Measurements from ENCODE around the gene CCN2.
A peak's percentile ranks its signal among the peaks of the same experiment; 100 is the strongest.

Gene CCN2

DNA sequence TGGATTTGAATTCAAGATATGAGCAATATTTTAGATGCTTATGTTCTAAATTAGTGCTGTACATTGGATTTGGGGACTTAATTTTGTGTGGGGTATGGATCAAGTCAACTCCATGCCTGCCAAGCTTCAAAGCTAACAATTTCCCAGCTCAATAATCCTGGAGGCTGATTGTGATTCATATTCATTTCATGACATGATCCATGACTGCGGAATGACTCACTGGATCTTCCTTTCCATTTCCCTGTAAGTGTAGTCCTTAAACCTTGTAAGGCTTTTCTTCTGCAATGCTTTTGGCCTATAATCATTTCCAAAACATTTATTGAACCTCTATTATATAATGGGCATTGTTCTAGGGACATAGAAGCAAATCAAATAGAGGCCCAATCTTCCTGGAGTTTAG, 44.7 kb upstream of the CCN2 start:
- Mint-ChIP-seq H3K4me1 (peaks cover 15% of the 10 kb centered on the region), H3K36me3 (ENCODE audit: low read depth) (no peaks in the 10 kb centered on the region), H3K27ac (no peak overlapping the region), H3K27me3 (ENCODE audit: low read depth) (no peaks in the 10 kb centered on the region), H3K9me3 (peaks cover 3% of the 10 kb centered on the region), H3K4me3 (no peak overlapping the region)
- TF ChIP-seq, protein P1, sequence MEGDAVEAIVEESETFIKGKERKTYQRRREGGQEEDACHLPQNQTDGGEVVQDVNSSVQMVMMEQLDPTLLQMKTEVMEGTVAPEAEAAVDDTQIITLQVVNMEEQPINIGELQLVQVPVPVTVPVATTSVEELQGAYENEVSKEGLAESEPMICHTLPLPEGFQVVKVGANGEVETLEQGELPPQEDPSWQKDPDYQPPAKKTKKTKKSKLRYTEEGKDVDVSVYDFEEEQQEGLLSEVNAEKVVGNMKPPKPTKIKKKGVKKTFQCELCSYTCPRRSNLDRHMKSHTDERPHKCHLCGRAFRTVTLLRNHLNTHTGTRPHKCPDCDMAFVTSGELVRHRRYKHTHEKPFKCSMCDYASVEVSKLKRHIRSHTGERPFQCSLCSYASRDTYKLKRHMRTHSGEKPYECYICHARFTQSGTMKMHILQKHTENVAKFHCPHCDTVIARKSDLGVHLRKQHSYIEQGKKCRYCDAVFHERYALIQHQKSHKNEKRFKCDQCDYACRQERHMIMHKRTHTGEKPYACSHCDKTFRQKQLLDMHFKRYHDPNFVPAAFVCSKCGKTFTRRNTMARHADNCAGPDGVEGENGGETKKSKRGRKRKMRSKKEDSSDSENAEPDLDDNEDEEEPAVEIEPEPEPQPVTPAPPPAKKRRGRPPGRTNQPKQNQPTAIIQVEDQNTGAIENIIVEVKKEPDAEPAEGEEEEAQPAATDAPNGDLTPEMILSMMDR (IDR thresholded peaks at IDR 0.05; ENCODE audit: unreplicated experiment in 3 of 3), result no peak

- Mint-ChIP-seq H3K9me3 (peaks cover 5% of the 10 kb centered on the region), H3K4me3 (no peak overlapping the region), H3K36me3 (ENCODE audit: low read depth) (no peaks in the 10 kb centered on the region), H3K27ac (no peak overlapping the region), H3K4me1 (no peaks in the 10 kb centered on the region), H3K27me3 (ENCODE audit: low read depth) (no peaks in the 10 kb centered on the region)
- TF ChIP-seq, protein P1 (IDR thresholded peaks at IDR 0.05; ENCODE audit: unreplicated experiment in 3 of 3), result no peak
Measured at GRCh38 chr6:131992557-131992956, 41.4 kb upstream of the CCN2 start.

DNA sequence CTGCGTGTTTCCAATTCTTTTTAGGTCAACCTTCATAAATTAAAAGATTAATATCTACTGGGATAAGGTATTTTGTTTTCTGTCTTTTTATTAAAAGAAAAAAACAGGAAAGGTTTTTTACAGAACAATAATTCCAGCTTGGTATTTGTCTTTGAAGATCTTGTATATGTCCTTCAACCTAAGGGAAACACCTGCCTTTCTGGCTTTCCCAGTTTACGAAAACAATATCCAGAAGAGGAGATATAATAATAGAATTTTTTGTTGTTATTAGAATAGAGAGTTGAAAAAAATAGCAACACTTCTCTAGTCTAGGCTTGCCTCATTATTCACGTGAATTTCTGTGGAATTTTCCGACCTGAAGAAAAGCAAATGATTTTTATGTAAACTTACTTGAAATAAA, 37.9 kb upstream of the CCN2 start:
- Mint-ChIP-seq H3K9me3 (peaks cover 5% of the 10 kb centered on the region), H3K27ac (no peak overlapping the region), H3K4me1 (no peaks in the 10 kb centered on the region), H3K27me3 (ENCODE audit: low read depth) (no peaks in the 10 kb centered on the region), H3K36me3 (ENCODE audit: low read depth) (no peaks in the 10 kb centered on the region), H3K4me3 (no peak overlapping the region)
- TF ChIP-seq, protein P1 (IDR thresholded peaks at IDR 0.05; ENCODE audit: unreplicated experiment in 3 of 3), result no peak

GRCh38 chr6:131982740-131983259, 31.6 kb upstream of the CCN2 start:
- TF ChIP-seq, protein P1 (IDR thresholded peaks at IDR 0.05; ENCODE audit: unreplicated experiment in 3 of 3), result no peak
- Mint-ChIP-seq H3K27ac (no peak overlapping the region), H3K4me1 (peaks cover 11% of the 10 kb centered on the region), H3K27me3 (ENCODE audit: low read depth) (no peaks in the 10 kb centered on the region), H3K36me3 (ENCODE audit: low read depth) (no peaks in the 10 kb centered on the region), H3K4me3 (no peak overlapping the region), H3K9me3 (peaks cover 2% of the 10 kb centered on the region)

GRCh38 chr6:131981624-131981978, 30.4 kb upstream of the CCN2 start:
- Mint-ChIP-seq H3K27me3 (ENCODE audit: low read depth) (no peaks in the 10 kb centered on the region), H3K27ac (peak overlapping the region in 2 of 3 experiments; percentile 14 to 47), H3K9me3 (no peaks in the 10 kb centered on the region), H3K4me1 (peaks cover 20% of the 10 kb centered on the region), H3K4me3 (no peak overlapping the region), H3K36me3 (ENCODE audit: low read depth) (no peaks in the 10 kb centered on the region)
- TF ChIP-seq, protein P1 (IDR thresholded peaks at IDR 0.05; ENCODE audit: unreplicated experiment in 3 of 3), result no peak

DNA sequence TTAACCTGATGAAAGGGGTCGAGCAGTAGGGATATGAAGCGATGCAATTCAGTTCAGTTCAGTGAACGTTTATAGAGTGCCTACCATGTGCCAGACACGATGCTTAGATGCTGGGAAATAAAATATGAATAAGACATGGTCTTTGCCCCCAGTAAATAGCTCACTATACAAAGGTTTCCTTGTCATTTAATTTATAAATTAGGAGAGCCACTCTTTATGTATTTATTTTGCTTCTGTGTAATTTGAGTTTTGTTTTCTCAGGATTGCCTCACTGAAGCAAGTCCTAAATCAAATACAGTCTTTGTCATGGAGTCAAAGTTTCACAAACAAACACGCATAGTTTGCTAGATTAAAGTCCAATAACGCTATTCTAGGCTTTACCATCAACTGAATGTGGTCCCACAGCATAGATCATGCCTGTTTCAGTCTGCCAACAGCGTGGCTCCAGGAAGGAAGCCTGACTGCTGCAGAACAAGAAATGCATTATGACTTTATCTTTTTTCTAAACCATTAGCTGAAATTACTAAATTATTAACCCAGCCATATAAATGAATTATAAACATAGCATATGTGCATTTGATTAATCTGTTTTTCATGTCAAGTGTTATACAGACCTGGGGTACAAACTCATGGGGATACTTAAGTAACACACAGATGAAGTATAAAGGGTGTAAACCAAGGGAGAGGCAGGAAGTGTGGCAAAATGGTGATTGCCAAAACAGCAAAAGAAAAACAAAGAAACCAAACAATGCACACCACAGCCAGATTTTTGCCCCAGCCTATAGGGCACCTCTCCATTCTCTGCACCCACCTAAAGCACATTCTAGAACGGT, 29.8 kb upstream of the CCN2 start:
- Mint-ChIP-seq H3K4me3 (no peak overlapping the region), H3K27me3 (ENCODE audit: low read depth) (no peaks in the 10 kb centered on the region), H3K9me3 (no peaks in the 10 kb centered on the region), H3K27ac (peak overlapping the region in 1 of 3 experiments; percentile 0), H3K4me1 (peaks cover 23% of the 10 kb centered on the region), H3K36me3 (ENCODE audit: low read depth) (no peaks in the 10 kb centered on the region)
- TF ChIP-seq, protein P1 (IDR thresholded peaks at IDR 0.05; ENCODE audit: unreplicated experiment in 3 of 3), result no peak

All from nephron (organoid).